ENCODE measurements around the gene FAXDC2. TPM values are rescaled to one million over a fixed set of nuclear protein-coding genes. Genes with fewer than 3 reads are reported as not detected.

The FAXDC2 gene
- total and polyA plus RNA-seq, 2 of the 13 experiments (the other 11 are each of a cell fraction or from before 2014, with no cell fraction given), result 4.7 to 58.8 TPM

DNA sequence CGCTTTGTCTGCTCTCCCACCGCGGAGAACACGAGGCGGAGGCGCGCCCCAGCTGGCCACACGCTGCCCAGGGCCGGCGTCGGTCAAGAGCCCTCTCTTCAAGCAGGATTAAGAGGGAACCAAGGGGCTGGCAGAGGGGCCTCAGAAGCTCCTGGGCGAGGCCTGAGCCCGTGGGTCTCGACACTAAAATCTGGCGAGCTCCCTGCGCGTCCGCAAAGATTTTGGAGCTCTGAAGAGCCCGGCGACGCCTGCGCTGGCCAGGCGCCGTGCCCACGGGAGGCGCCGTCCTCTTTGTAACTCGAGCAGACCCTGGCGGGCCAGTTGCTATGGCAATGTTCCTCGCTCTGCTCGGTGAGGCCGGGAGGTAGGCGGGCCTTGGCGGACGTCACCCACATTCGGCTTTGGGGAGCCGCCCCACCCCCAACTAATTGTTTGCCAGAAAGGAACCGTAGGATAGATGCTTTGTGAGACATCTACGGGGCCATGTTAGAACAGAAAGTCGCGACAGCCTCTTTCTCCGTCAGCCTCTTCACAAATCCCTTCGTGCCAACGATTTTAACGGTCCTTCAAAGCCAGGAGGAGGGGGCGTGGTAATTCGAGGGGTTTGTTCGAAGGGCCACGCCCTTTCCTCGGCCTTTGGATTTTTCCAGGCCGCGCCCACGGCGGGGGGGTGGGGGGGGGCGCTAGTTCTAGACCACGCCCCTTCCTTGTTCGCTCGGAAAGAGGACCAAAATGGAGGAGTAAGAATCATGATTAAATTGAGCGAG, 7.3 kb upstream of the FAXDC2 start (continued):
- TF ChIP-seq MIXL1 (CRISPR knock-in tag; IDR thresholded peaks at IDR 0.05) (no peak), ZNF644 (CRISPR knock-in tag; IDR thresholded peaks at IDR 0.05; ENCODE audit: low read depth) (no peak), ZNF225 (CRISPR knock-in tag; IDR thresholded peaks at IDR 0.05) (no peak), PAWR (CRISPR knock-in tag; IDR thresholded peaks at IDR 0.05; ENCODE audit: borderline replicate concordance) (no peak), ZNF264 (CRISPR knock-in tag; IDR thresholded peaks at IDR 0.05) (no peak), ZNF777 (CRISPR knock-in tag; IDR thresholded peaks at IDR 0.05) (peak; percentile 82), MXI1 (IDR thresholded peaks at IDR 0.05; ENCODE audit: borderline replicate concordance, low read depth, low read length) (peak; percentile 89), ZNF230 (CRISPR knock-in tag; IDR thresholded peaks at IDR 0.05) (no peak), CHD4 (IDR thresholded peaks at IDR 0.05; ENCODE audit: borderline replicate concordance, low read length) (no peak), ZNF160 (CRISPR knock-in tag; IDR thresholded peaks at IDR 0.05) (no peak; the same call in 1 of the 2 replicates), ZNF567 (CRISPR knock-in tag; IDR thresholded peaks at IDR 0.05; ENCODE audit: borderline replicate concordance) (no peak), ZSCAN22 (CRISPR knock-in tag; IDR thresholded peaks at IDR 0.05) (no peak), FOXK2 (IDR thresholded peaks at IDR 0.05) (no peak), FOXM1 (CRISPR knock-in tag; IDR thresholded peaks at IDR 0.05) (no peak), ZNF678 (CRISPR knock-in tag; IDR thresholded peaks at IDR 0.05) (no peak), RAD21 (CRISPR knock-in tag; IDR thresholded peaks at IDR 0.05) (peak; percentile 23; the same call in 1 of the 2 replicates), WIZ (CRISPR knock-in tag; IDR thresholded peaks at IDR 0.05) (no peak; the same call in 1 of the 2 replicates), ZNF652 (CRISPR knock-in tag; IDR thresholded peaks at IDR 0.05; ENCODE audit: borderline replicate concordance, low read depth) (no peak; the same call in 1 of the 2 replicates), TBL1XR1 (IDR thresholded peaks at IDR 0.05; ENCODE audit: borderline replicate concordance, low read length, partially characterized antibody) (no peak), DNMT3B (CRISPR knock-in tag; conservative IDR thresholded peaks at IDR 0.05) (no peak)
- TF ChIP-seq, protein P1, sequence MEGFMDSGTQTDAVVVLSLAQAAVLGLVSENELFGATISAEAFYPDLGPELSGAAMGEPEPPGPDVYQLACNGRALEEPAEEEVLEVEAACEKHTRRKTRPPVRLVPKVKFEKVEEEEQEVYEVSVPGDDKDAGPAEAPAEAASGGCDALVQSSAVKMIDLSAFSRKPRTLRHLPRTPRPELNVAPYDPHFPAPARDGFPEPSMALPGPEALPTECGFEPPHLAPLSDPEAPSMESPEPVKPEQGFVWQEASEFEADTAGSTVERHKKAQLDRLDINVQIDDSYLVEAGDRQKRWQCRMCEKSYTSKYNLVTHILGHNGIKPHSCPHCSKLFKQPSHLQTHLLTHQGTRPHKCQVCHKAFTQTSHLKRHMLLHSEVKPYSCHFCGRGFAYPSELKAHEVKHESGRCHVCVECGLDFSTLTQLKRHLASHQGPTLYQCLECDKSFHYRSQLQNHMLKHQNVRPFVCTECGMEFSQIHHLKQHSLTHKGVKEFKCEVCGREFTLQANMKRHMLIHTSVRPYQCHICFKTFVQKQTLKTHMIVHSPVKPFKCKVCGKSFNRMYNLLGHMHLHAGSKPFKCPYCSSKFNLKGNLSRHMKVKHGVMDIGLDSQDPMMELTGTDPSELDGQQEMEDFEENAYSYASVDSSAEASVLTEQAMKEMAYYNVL (CRISPR knock-in tag; IDR thresholded peaks at IDR 0.05; ENCODE audit: borderline replicate concordance), result peak; percentile 23; the same call in 1 of the 2 replicates
- TF ChIP-seq, protein P2, sequence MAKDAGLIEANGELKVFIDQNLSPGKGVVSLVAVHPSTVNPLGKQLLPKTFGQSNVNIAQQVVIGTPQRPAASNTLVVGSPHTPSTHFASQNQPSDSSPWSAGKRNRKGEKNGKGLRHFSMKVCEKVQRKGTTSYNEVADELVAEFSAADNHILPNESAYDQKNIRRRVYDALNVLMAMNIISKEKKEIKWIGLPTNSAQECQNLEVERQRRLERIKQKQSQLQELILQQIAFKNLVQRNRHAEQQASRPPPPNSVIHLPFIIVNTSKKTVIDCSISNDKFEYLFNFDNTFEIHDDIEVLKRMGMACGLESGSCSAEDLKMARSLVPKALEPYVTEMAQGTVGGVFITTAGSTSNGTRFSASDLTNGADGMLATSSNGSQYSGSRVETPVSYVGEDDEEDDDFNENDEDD (CRISPR knock-in tag; IDR thresholded peaks at IDR 0.05; ENCODE audit: borderline replicate concordance), result peak; percentile 51; the same call in 1 of the 2 replicates
- TF ChIP-seq, protein P3, sequence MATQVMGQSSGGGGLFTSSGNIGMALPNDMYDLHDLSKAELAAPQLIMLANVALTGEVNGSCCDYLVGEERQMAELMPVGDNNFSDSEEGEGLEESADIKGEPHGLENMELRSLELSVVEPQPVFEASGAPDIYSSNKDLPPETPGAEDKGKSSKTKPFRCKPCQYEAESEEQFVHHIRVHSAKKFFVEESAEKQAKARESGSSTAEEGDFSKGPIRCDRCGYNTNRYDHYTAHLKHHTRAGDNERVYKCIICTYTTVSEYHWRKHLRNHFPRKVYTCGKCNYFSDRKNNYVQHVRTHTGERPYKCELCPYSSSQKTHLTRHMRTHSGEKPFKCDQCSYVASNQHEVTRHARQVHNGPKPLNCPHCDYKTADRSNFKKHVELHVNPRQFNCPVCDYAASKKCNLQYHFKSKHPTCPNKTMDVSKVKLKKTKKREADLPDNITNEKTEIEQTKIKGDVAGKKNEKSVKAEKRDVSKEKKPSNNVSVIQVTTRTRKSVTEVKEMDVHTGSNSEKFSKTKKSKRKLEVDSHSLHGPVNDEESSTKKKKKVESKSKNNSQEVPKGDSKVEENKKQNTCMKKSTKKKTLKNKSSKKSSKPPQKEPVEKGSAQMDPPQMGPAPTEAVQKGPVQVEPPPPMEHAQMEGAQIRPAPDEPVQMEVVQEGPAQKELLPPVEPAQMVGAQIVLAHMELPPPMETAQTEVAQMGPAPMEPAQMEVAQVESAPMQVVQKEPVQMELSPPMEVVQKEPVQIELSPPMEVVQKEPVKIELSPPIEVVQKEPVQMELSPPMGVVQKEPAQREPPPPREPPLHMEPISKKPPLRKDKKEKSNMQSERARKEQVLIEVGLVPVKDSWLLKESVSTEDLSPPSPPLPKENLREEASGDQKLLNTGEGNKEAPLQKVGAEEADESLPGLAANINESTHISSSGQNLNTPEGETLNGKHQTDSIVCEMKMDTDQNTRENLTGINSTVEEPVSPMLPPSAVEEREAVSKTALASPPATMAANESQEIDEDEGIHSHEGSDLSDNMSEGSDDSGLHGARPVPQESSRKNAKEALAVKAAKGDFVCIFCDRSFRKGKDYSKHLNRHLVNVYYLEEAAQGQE (IDR thresholded peaks at IDR 0.05; ENCODE audit: borderline replicate concordance in 1 of 2, low read depth in 1 of 2, low read length in 2 of 2), result no peak; a peak in 1 of 4 replicates
- TF ChIP-seq, protein P4, sequence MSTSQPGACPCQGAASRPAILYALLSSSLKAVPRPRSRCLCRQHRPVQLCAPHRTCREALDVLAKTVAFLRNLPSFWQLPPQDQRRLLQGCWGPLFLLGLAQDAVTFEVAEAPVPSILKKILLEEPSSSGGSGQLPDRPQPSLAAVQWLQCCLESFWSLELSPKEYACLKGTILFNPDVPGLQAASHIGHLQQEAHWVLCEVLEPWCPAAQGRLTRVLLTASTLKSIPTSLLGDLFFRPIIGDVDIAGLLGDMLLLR (CRISPR knock-in tag; IDR thresholded peaks at IDR 0.05), result peak; percentile 81

Measured in HepG2 (cell line).